Stimulated activated CD4-positive, alpha-beta T cell treated with anti-CD3 and anti-CD28 coated beads, Interleukin-15, amount 100 ng/mL, for 48 hours (primary cell): ENCODE data around the gene C15orf62.
A peak's percentile ranks its signal among the peaks of the same experiment; 100 is the strongest.

Experiments used
- DNase-seq, 2 donors: peaks; one replicate each; pipeline ENCODE4 v3.0.0-alpha.2; 2020; ENCODE audit warnings: low read depth in 2 of 2

The C15orf62 gene

GRCh38 chr15:40755812-40756208 is 14.0 kb upstream of the C15orf62 start:
- DNase-seq: no peak

- no peak for DNase-seq
Measured at GRCh38 chr15:40756938-40757337, 12.8 kb upstream of the C15orf62 start.

- no peak for DNase-seq
Measured at GRCh38 chr15:40759961-40760360, 9.8 kb upstream of the C15orf62 start.

- DNase-seq: peak in 1 of 2 donors; percentile 42
Measured at GRCh38 chr15:40762919-40763800, 6.6 kb upstream of the C15orf62 start.

- peak; percentile 52 to 60 for DNase-seq
Measured at GRCh38 chr15:40763801-40764628, 5.8 kb upstream of the C15orf62 start, which contains the start of gene GCHFR. TSS of gene GCHFR (plus strand) at chr15:40764068. CDS start at chr15:40764181, 113 bp downstream.

- DNase-seq: no peak
Measured at GRCh38 chr15:40764629-40765103, 5.1 kb upstream of the C15orf62 start.

GRCh38 chr15:40766194-40766815 is 3.5 kb upstream of the C15orf62 start:
- DNase-seq: no peak

GRCh38 chr15:40766906-40767837 is 2.6 kb upstream of the C15orf62 start:
- DNase-seq: no peak

- no peak for DNase-seq
Measured at GRCh38 chr15:40767838-40768500, 1.8 kb upstream of the C15orf62 start.

GRCh38 chr15:40768521-40769273 is 1.1 kb upstream of the C15orf62 start:
- no peak for DNase-seq

- DNase-seq: no peak
Measured at GRCh38 chr15:40770147-40770721, 454 bp downstream of the C15orf62 start.

- DNase-seq: no peak
Measured at GRCh38 chr15:40771242-40771641, 1.5 kb downstream of the C15orf62 start.

- no peak for DNase-seq
Measured at GRCh38 chr15:40772014-40772413, 2.2 kb downstream of the C15orf62 start.

- no peak for DNase-seq
Measured at GRCh38 chr15:40773496-40773895, 3.7 kb downstream of the C15orf62 start.

GRCh38 chr15:40773902-40774301 is 4.1 kb downstream of the C15orf62 start:
- no peak for DNase-seq

GRCh38 chr15:40775007-40775406 is 5.2 kb downstream of the C15orf62 start:
- DNase-seq: no peak

GRCh38 chr15:40775740-40776536 is 6.2 kb downstream of the C15orf62 start:
- DNase-seq: no peak

GRCh38 chr15:40776537-40777141 is 6.9 kb downstream of the C15orf62 start:
- peak in 1 of 2 donors; percentile 26 for DNase-seq
